ENCODE results near the gene CORO1C.

CORO1C gene

GRCh38 chr12:108696111-108696995, 35.0 kb downstream of the CORO1C start:
- peak; percentile 6 for DNase-seq (ENCODE audit: low read depth)

GRCh38 chr12:108694812-108695278, 36.5 kb downstream of the CORO1C start:
- no peak for DNase-seq (ENCODE audit: low read depth)

GRCh38 chr12:108693751-108694150, 37.6 kb downstream of the CORO1C start:
- DNase-seq (ENCODE audit: low read depth), result no peak

- DNase-seq (ENCODE audit: low read depth), result no peak
Observed at GRCh38 chr12:108693186-108693730, 38.1 kb downstream of the CORO1C start.

- DNase-seq (ENCODE audit: low read depth), result no peak
Observed at GRCh38 chr12:108691998-108692808, 39.1 kb downstream of the CORO1C start.

- peak; percentile 53 for DNase-seq (ENCODE audit: low read depth)
Observed at GRCh38 chr12:108691175-108691997, 39.9 kb downstream of the CORO1C start.

- no peak for DNase-seq (ENCODE audit: low read depth)
Observed at GRCh38 chr12:108690542-108691174, 40.7 kb downstream of the CORO1C start.

- no peak for DNase-seq (ENCODE audit: low read depth)
Observed at GRCh38 chr12:108690191-108690518, 41.2 kb downstream of the CORO1C start.

GRCh38 chr12:108689314-108690190, 41.8 kb downstream of the CORO1C start:
- DNase-seq (ENCODE audit: low read depth), result no peak

GRCh38 chr12:108686780-108687179, 44.5 kb downstream of the CORO1C start:
- DNase-seq (ENCODE audit: low read depth), result no peak

GRCh38 chr12:108685469-108686260, 45.7 kb downstream of the CORO1C start:
- no peak for DNase-seq (ENCODE audit: low read depth)

GRCh38 chr12:108683906-108684556, 47.3 kb downstream of the CORO1C start:
- no peak for DNase-seq (ENCODE audit: low read depth)

GRCh38 chr12:108681317-108681716, 50.0 kb downstream of the CORO1C start:
- DNase-seq (ENCODE audit: low read depth), result no peak

- no peak for DNase-seq (ENCODE audit: low read depth)
Observed at GRCh38 chr12:108679106-108679681, 52.1 kb downstream of the CORO1C start.

GRCh38 chr12:108678104-108678730, 53.1 kb downstream of the CORO1C start:
- no peak for DNase-seq (ENCODE audit: low read depth)

GRCh38 chr12:108677381-108677780, 53.9 kb downstream of the CORO1C start:
- DNase-seq (ENCODE audit: low read depth), result no peak

- DNase-seq (ENCODE audit: low read depth), result no peak
Observed at GRCh38 chr12:108676707-108677106, 54.6 kb downstream of the CORO1C start.

GRCh38 chr12:108675792-108676191, 55.5 kb downstream of the CORO1C start:
- no peak for DNase-seq (ENCODE audit: low read depth)
